Colonic mucosa (tissue), 4 donors: Measurements from ENCODE around the gene CADM2. TPM values are rescaled to one million over a fixed set of nuclear protein-coding genes. Genes with fewer than 3 reads are reported as not detected.

Source experiments
- DNase-seq: peaks from one replicate; pipeline ENCODE4 v3.0.0-alpha.2; 2020
- H3K27ac ChIP-seq: fragments of 200-600 bp; one replicate; pipeline ENCODE4 v1.8.0; 2021
- H3K27me3 ChIP-seq: fragments of 200-600 bp; one replicate; pipeline ENCODE4 v1.8.0; 2021
- H3K36me3 ChIP-seq: fragments of 200-600 bp; one replicate; pipeline ENCODE4 v1.8.0; 2021
- H3K4me1 ChIP-seq: fragments of 200-600 bp; one replicate; pipeline ENCODE4 v1.8.0; 2021; ENCODE audit warnings: mild to moderate bottlenecking
- H3K4me3 ChIP-seq: fragments of 200-600 bp; one replicate; pipeline ENCODE4 v1.8.0; 2021
- H3K9ac ChIP-seq, 2 donors: one replicate each; pipeline ENCODE4 v1.7.0; 2013; ENCODE audit warnings: control low read depth in 2 of 2, low read depth in 2 of 2, low read length in 2 of 2
- H3K9me3 ChIP-seq: fragments of 200-600 bp; one replicate; pipeline ENCODE4 v1.8.0; 2021
- CTCF ChIP-seq: fragments of 200-600 bp; IDR thresholded peaks from one replicate; pipeline ENCODE4 v1.8.0; 2022; ENCODE audit warnings: antibody characterized with exemption, mild to moderate bottlenecking
- intact Hi-C: fragments of 100-400 bp; cut with DNase I; formaldehyde crosslinking; loops from one replicate; pipeline ENCODE4 v1.14.1; 2022
- total RNA-seq, 2 donors: library from RNA; stranded (reverse); fragmentation: NEBNext Ultra II Directional in 1 of 2; extraction: Animal tissue kit (Norgen Biotek cat#: 25700) in 1 of 2; gene quantifications; one replicate each; pipeline ENCODE4 v1.2.1, GENCODE V29; 2021
- donor health status: healthy.
- donor health status: DM: no; HTN: no; CAD: no.
- donor health status: DM: no; HTN: no; CAD: no.

Gene CADM2
- total RNA-seq, 2 donors from 2014 or later, result 1.2 to 2.8 TPM

- H3K36me3 ChIP-seq, result no peaks in the 10 kb centered on the region
- no peak for TF ChIP-seq CTCF
- no peaks in the 10 kb centered on the region for H3K9me3 ChIP-seq
- no peak overlapping the region for H3K4me3 ChIP-seq
- DNase-seq, result no peak
- no peak overlapping the region for H3K27ac ChIP-seq
- H3K4me1 ChIP-seq, result no peaks in the 10 kb centered on the region
- H3K9ac ChIP-seq, result no peak overlapping the region
- intact Hi-C loops, result no loop called here
- no peaks in the 10 kb centered on the region for H3K27me3 ChIP-seq
These were observed 549.9 kb downstream of the CADM2 start for GRCh38 chr3:85508659-85509058.

GRCh38 chr3:85516146-85516545, 557.4 kb downstream of the CADM2 start:
- TF ChIP-seq CTCF, result no peak
- Histone ChIP-seq H3K9ac (no peak overlapping the region), H3K4me3 (no peak overlapping the region), H3K36me3 (no peaks in the 10 kb centered on the region), H3K9me3 (no peaks in the 10 kb centered on the region), H3K27ac (no peak overlapping the region), H3K27me3 (no peaks in the 10 kb centered on the region), H3K4me1 (no peaks in the 10 kb centered on the region)
- DNase-seq, result no peak
- intact Hi-C loops, result no loop called here

- H3K27ac ChIP-seq, result no peak overlapping the region
- no peak for TF ChIP-seq CTCF
- no peak overlapping the region for H3K4me3 ChIP-seq
- H3K4me1 ChIP-seq, result no peaks in the 10 kb centered on the region
- intact Hi-C loops, result no loop called here
- H3K9me3 ChIP-seq, result no peaks in the 10 kb centered on the region
- no peak for DNase-seq
- no peak overlapping the region for H3K9ac ChIP-seq
- H3K36me3 ChIP-seq, result no peaks in the 10 kb centered on the region
- H3K27me3 ChIP-seq, result no peaks in the 10 kb centered on the region
These were observed 565.3 kb downstream of the CADM2 start for GRCh38 chr3:85524104-85524503.

- H3K4me3 ChIP-seq, result no peak overlapping the region
- intact Hi-C loops, result no loop called here
- H3K9ac ChIP-seq, result no peak overlapping the region
- H3K27me3 ChIP-seq, result no peaks in the 10 kb centered on the region
- H3K4me1 ChIP-seq, result no peaks in the 10 kb centered on the region
- TF ChIP-seq CTCF, result no peak
- no peak overlapping the region for H3K27ac ChIP-seq
- H3K9me3 ChIP-seq, result no peaks in the 10 kb centered on the region
- DNase-seq, result no peak
- no peaks in the 10 kb centered on the region for H3K36me3 ChIP-seq
These were observed 566.5 kb downstream of the CADM2 start for GRCh38 chr3:85525264-85525663.

GRCh38 chr3:85533586-85533985, 574.8 kb downstream of the CADM2 start:
- intact Hi-C loops, result no loop called here
- Histone ChIP-seq H3K4me1 (no peaks in the 10 kb centered on the region), H3K27ac (no peak overlapping the region), H3K9me3 (no peaks in the 10 kb centered on the region), H3K27me3 (no peaks in the 10 kb centered on the region), H3K4me3 (no peak overlapping the region), H3K9ac (no peak overlapping the region), H3K36me3 (no peaks in the 10 kb centered on the region)
- no peak for DNase-seq
- TF ChIP-seq CTCF, result no peak

- Histone ChIP-seq H3K36me3 (no peaks in the 10 kb centered on the region), H3K4me1 (no peaks in the 10 kb centered on the region), H3K9me3 (no peaks in the 10 kb centered on the region), H3K4me3 (no peak overlapping the region), H3K27me3 (no peaks in the 10 kb centered on the region), H3K9ac (no peak overlapping the region), H3K27ac (no peak overlapping the region)
- TF ChIP-seq CTCF, result no peak
- intact Hi-C loops, result no loop called here
- DNase-seq, result no peak
These were observed 576.7 kb downstream of the CADM2 start for GRCh38 chr3:85535517-85535916.
